Stomach (tissue), 9 donors: Measurements from ENCODE around the gene NXPH1. TPM values are rescaled to one million over a fixed set of nuclear protein-coding genes. Genes with fewer than 3 reads are reported as not detected.

ENCODE experiments used
- DNase-seq, 2 donors: peaks; one replicate each; pipeline versions ENCODE4 v3.0.0 to v3.0.0-alpha.2; 2013 to 2019
- H3K27ac ChIP-seq, 5 donors: fragments of 200-600 bp in 4 of 5; sonication (generic) in 4 of 5; one replicate each; pipeline ENCODE4 v1.5.1; 2013 to 2019; ENCODE audit warnings: mild to moderate bottlenecking in 1 of 5, moderate library complexity in 1 of 5
- H3K27me3 ChIP-seq, 3 donors: fragments of 200-600 bp; sonication (generic); one replicate each; pipeline ENCODE4 v1.5.1; 2017 to 2019; ENCODE audit warnings: mixed run types in 1 of 3
- H3K36me3 ChIP-seq, 4 donors: fragments of 200-600 bp; sonication (generic); 1 replicate in 3 of 4; 2 replicates in 1 of 4; pipeline ENCODE4 v1.5.1; 2016 to 2019
- H3K4me1 ChIP-seq, 4 donors: fragments of 200-600 bp; sonication (generic); one replicate each; pipeline ENCODE4 v1.5.1; 2016 to 2019
- H3K4me3 ChIP-seq, 4 donors: fragments of 200-600 bp; sonication (generic) in 3 of 4; one replicate each; pipeline ENCODE4 v1.5.1; 2016 to 2019; ENCODE audit warnings: mild to moderate bottlenecking in 1 of 4
- H3K9me3 ChIP-seq, 4 donors: fragments of 200-600 bp; sonication (generic); one replicate each; pipeline ENCODE4 v1.5.1; 2016 to 2019
- CTCF ChIP-seq, 7 experiments: fragments of 450-650 bp in 4 of 7; fragments of 200-600 bp in 3 of 7; sonication (generic) in 3 of 7; IDR thresholded peaks; one replicate each; pipeline ENCODE4 v1.5.1; 2016 to 2019; ENCODE audit warnings: antibody characterized with exemption in 7 of 7, control low read depth in 2 of 7, mild to moderate bottlenecking in 1 of 7
- EP300 ChIP-seq: sonication (generic); formaldehyde crosslinking; IDR thresholded peaks from one replicate; pipeline ENCODE4 v1.6.1; 2017; ENCODE audit warnings: antibody characterized with exemption
- POLR2A ChIP-seq, 4 donors: fragments of 450-650 bp; IDR thresholded peaks; one replicate each; pipeline ENCODE4 v1.6.1; 2016; ENCODE audit warnings: antibody characterized with exemption in 4 of 4, control low read depth in 2 of 4, mild to moderate bottlenecking in 1 of 4, moderate library complexity in 1 of 4
- POLR2AphosphoS5 ChIP-seq, 3 donors: sonication (generic); formaldehyde crosslinking; IDR thresholded peaks; one replicate each; pipeline ENCODE4 v1.6.1; 2016; ENCODE audit warnings: antibody characterized with exemption in 3 of 3
- WGBS, 5 donors: extraction: QIAGEN DNeasy Blood & Tissue Kit in 3 of 5; methylation state at CpG; one replicate each; pipeline versions ENCODE4 v1.1.5 to v1.1.7; 2013 to 2018; 5-methylcytosine and 5-hydroxymethylcytosine counted together
- intact Hi-C: fragments of 100-400 bp; cut with DNase I; formaldehyde crosslinking; loops from one replicate; pipeline ENCODE4 v1.15.1; 2023; ENCODE audit warnings: low total_unique reads
- polyA plus RNA-seq, 3 donors: library from polyadenylated mRNA; stranded (reverse); fragments of 200-250 nt; gene quantifications; one replicate each; pipeline ENCODE4 v1.2.3, GENCODE V29; 2013
- total RNA-seq, 5 donors: library from RNA; depleted of rRNA; stranded (reverse); fragments of >200 nt; gene quantifications; one replicate each; pipeline versions ENCODE4 v1.1.0 to v1.2.3, GENCODE V29; 2014 to 2016
- donor health status: healthy with polysubstance abuse.
- donor health status: Bipolar disorder and iron deficiency.
- donor health status: healthy.

NXPH1 gene
- total and polyA plus RNA-seq, 8 donors = 0.37 TPM; not detected in 7

GRCh38 chr7:8684426-8684825 lies 251.0 kb downstream of the NXPH1 start:
- H3K4me3 ChIP-seq = no peak overlapping the region
- no peaks in the 10 kb centered on the region for H3K4me1 ChIP-seq
- intact Hi-C loops = no loop called here
- H3K9me3 ChIP-seq = no peaks in the 10 kb centered on the region
- TF ChIP-seq EP300 (no peak), CTCF (IDR thresholded peaks at IDR 0.05) (no peak), POLR2AphosphoS5 (IDR thresholded peaks at IDR 0.05) (no peak), POLR2A (IDR thresholded peaks at IDR 0.05) (no peak)
- H3K36me3 ChIP-seq = no peaks in the 10 kb centered on the region
- no peaks in the 10 kb centered on the region for H3K27me3 ChIP-seq
- DNase-seq = no peak
- H3K27ac ChIP-seq = no peak overlapping the region
- 54 to 65% (median 60%) methylated on average over 4 of the region's 4 CpGs for WGBS, 5 donors

GRCh38 chr7:8699875-8700624 lies 266.6 kb downstream of the NXPH1 start:
- no peaks in the 10 kb centered on the region for H3K36me3 ChIP-seq
- no peaks in the 10 kb centered on the region for H3K27me3 ChIP-seq
- intact Hi-C loops = no loop called here
- no peaks in the 10 kb centered on the region for H3K4me1 ChIP-seq
- DNase-seq = no peak
- H3K27ac ChIP-seq = no peak overlapping the region
- H3K9me3 ChIP-seq = no peaks in the 10 kb centered on the region
- TF ChIP-seq POLR2A (IDR thresholded peaks at IDR 0.05) = no peak
- no peak for TF ChIP-seq EP300
- TF ChIP-seq CTCF (IDR thresholded peaks at IDR 0.05) = no peak
- no peak for TF ChIP-seq POLR2AphosphoS5 (IDR thresholded peaks at IDR 0.05)
- H3K4me3 ChIP-seq = no peak overlapping the region
- 42 to 62% (median 46%) methylated on average over 3 of the region's 3 CpGs for WGBS, 5 donors

GRCh38 chr7:8702807-8703206 lies 269.4 kb downstream of the NXPH1 start:
- H3K27ac ChIP-seq = no peak overlapping the region
- H3K9me3 ChIP-seq = no peaks in the 10 kb centered on the region
- DNase-seq = no peak
- intact Hi-C loops = no loop called here
- no peaks in the 10 kb centered on the region for H3K4me1 ChIP-seq
- no peak for TF ChIP-seq CTCF (IDR thresholded peaks at IDR 0.05)
- no peak for TF ChIP-seq POLR2AphosphoS5 (IDR thresholded peaks at IDR 0.05)
- no peak for TF ChIP-seq POLR2A (IDR thresholded peaks at IDR 0.05)
- TF ChIP-seq EP300 = no peak
- H3K4me3 ChIP-seq = no peak overlapping the region
- no peaks in the 10 kb centered on the region for H3K36me3 ChIP-seq
- no peaks in the 10 kb centered on the region for H3K27me3 ChIP-seq

GRCh38 chr7:8710124-8710523 lies 276.7 kb downstream of the NXPH1 start:
- Histone ChIP-seq H3K27ac (no peak overlapping the region), H3K27me3 (no peaks in the 10 kb centered on the region), H3K36me3 (no peaks in the 10 kb centered on the region), H3K4me3 (no peak overlapping the region), H3K9me3 (peaks cover 0 to 6% (median 0%) of the 10 kb centered on the region in 4 donors), H3K4me1 (no peaks in the 10 kb centered on the region)
- intact Hi-C loops = no loop called here
- TF ChIP-seq CTCF (IDR thresholded peaks at IDR 0.05) (no peak), POLR2A (IDR thresholded peaks at IDR 0.05) (no peak), EP300 (no peak), POLR2AphosphoS5 (IDR thresholded peaks at IDR 0.05) (no peak)
- DNase-seq = no peak
- WGBS, 5 donors = 56 to 68% (median 57%) methylated on average over 2 of the region's 2 CpGs
